Gastroesophageal sphincter (tissue), 4 donors: Measurements from ENCODE around the gene NRG2. TPM values are rescaled to one million over a fixed set of nuclear protein-coding genes. Genes with fewer than 3 reads are reported as not detected.

Source experiments
- ATAC-seq: fragments of 150-250 bp; one replicate; pipeline ENCODE4 v1.9.1; 2016; ENCODE audit warnings: mild to moderate bottlenecking, moderate library complexity
- H3K27ac ChIP-seq, 4 donors: fragments of 200-600 bp; sonication (generic) in 3 of 4; 1 replicate in 3 of 4; 2 replicates in 1 of 4; pipeline ENCODE4 v1.5.1; 2016 to 2019
- H3K27me3 ChIP-seq: fragments of 200-600 bp; sonication (generic); one replicate; pipeline ENCODE4 v1.5.1; 2019
- H3K36me3 ChIP-seq, 2 donors: fragments of 200-600 bp; sonication (generic); one replicate each; pipeline ENCODE4 v1.5.1; 2019; ENCODE audit warnings: control low read depth in 1 of 2
- H3K4me1 ChIP-seq, 3 donors: fragments of 200-600 bp; sonication (generic); 1 replicate in 2 of 3; 2 replicates in 1 of 3; pipeline ENCODE4 v1.5.1; 2016 to 2019; ENCODE audit warnings: control low read depth in 2 of 3
- H3K4me3 ChIP-seq, 2 donors: fragments of 200-600 bp; sonication (generic); one replicate each; pipeline ENCODE4 v1.5.1; 2019; ENCODE audit warnings: mild to moderate bottlenecking in 1 of 2, moderate library complexity in 1 of 2
- H3K9me3 ChIP-seq, 3 donors: fragments of 200-600 bp; sonication (generic); one replicate each; pipeline ENCODE4 v1.5.1; 2017 to 2019; ENCODE audit warnings: control low read depth in 2 of 3
- CTCF ChIP-seq, 4 experiments: fragments of 200-600 bp in 2 of 4; fragments of 450-650 bp in 2 of 4; sonication (generic) in 1 of 4; IDR thresholded peaks; one replicate each; pipeline ENCODE4 v1.5.1; 2017 to 2019; ENCODE audit warnings: antibody characterized with exemption in 4 of 4, mild to moderate bottlenecking in 2 of 4, moderate library complexity in 2 of 4
- EP300 ChIP-seq: sonication (generic); formaldehyde crosslinking; IDR thresholded peaks from one replicate; pipeline ENCODE4 v1.6.1; 2017; ENCODE audit warnings: antibody characterized with exemption, mild to moderate bottlenecking
- POLR2A ChIP-seq, 2 donors: fragments of 450-650 bp; IDR thresholded peaks; one replicate each; pipeline ENCODE4 v1.6.1; 2017; ENCODE audit warnings: antibody characterized with exemption in 2 of 2, mild to moderate bottlenecking in 2 of 2, moderate library complexity in 1 of 2
- POLR2AphosphoS5 ChIP-seq: sonication (generic); formaldehyde crosslinking; IDR thresholded peaks from one replicate; pipeline ENCODE4 v1.6.1; 2017; ENCODE audit warnings: antibody characterized with exemption
- WGBS, 2 donors: methylation state at CpG; one replicate each; pipeline ENCODE4 v1.1.5; 2018; ENCODE audit warnings: low coverage in 1 of 2; 5-methylcytosine and 5-hydroxymethylcytosine counted together
- total RNA-seq, 4 donors: library from RNA; depleted of rRNA; stranded (reverse); fragments of >200 nt; gene quantifications; one replicate each; pipeline ENCODE4 v1.1.0, GENCODE V29; 2016

Gene NRG2
- total RNA-seq, 4 donors from 2014 or later = 3.2 to 7.6 (median 5.1) TPM

DNA sequence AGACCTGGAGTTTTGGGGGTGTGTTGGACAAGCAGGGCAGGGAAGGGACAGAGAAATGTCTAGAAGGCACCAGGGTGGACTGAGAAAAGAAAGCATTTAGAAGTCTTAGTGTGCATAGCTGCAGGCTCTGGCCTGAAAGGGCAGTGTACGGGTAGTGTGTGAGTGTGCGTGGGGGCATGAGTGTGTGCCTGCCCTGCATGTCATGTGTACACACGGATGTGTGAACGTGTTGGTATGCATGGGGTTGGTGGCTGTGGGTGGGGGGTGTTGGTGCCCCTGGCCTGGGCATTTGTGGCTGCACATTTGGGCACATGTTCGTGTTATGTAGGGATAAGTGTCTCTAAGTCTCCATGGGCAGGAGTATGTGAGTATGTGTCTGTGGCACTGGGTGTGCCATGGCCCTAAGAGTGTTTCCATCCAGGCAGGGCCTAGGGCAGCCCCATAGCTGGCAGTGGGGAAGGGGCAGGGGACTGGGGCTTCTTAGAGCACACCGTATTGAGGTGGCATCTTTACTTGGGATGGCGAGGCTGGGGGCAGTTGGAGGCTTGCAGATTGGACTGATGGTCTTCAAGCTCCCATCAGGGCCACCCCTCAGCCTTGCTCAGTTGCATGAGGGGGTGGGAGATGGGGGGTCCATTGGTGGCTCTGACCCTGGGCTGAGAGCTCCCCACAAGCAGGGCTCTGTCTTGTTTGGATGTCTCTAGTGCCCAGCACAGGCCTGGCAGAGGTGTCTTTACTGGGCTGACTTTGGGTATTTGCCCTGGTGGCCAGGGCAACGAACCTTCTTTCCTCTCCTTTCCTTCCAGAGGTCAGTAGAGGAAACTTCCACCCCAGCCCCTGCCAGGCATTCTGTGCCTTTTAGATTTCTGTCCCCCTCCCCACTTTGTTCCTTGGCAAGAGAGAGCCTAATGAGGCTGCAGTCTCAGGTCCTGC lies 232.5 kb downstream of the NRG2 start:
- 85 to 96% methylated on average over 4 of the region's 8 CpGs for WGBS, 2 donors
- H3K4me3 ChIP-seq = no peak overlapping the region
- no peak for ATAC-seq
- H3K36me3 ChIP-seq = no peaks in the 10 kb centered on the region
- peaks cover 10% of the 10 kb centered on the region for H3K27me3 ChIP-seq
- no peaks in the 10 kb centered on the region for H3K9me3 ChIP-seq
- H3K27ac ChIP-seq = no peak overlapping the region
- TF ChIP-seq CTCF (IDR thresholded peaks at IDR 0.05) (no peak), EP300 (no peak), POLR2A (IDR thresholded peaks at IDR 0.05) (no peak), POLR2AphosphoS5 (no peak)
- H3K4me1 ChIP-seq = no peaks in the 10 kb centered on the region

- no peaks in the 10 kb centered on the region for H3K4me1 ChIP-seq
- H3K27ac ChIP-seq = no peak overlapping the region
- 93% methylated on average over 3 of the region's 11 CpGs; no CpG with 5 or more reads in 1 of the 2 donors for WGBS, 2 donors
- H3K27me3 ChIP-seq = peaks cover 10% of the 10 kb centered on the region
- TF ChIP-seq POLR2AphosphoS5 (no peak), POLR2A (IDR thresholded peaks at IDR 0.05) (no peak), CTCF (IDR thresholded peaks at IDR 0.05) (no peak), EP300 (no peak)
- ATAC-seq = no peak
- no peaks in the 10 kb centered on the region for H3K9me3 ChIP-seq
- H3K4me3 ChIP-seq = no peak overlapping the region
- H3K36me3 ChIP-seq = no peaks in the 10 kb centered on the region
Observed at GRCh38 chr5:139809331-139809810, 233.7 kb downstream of the NRG2 start.

DNA sequence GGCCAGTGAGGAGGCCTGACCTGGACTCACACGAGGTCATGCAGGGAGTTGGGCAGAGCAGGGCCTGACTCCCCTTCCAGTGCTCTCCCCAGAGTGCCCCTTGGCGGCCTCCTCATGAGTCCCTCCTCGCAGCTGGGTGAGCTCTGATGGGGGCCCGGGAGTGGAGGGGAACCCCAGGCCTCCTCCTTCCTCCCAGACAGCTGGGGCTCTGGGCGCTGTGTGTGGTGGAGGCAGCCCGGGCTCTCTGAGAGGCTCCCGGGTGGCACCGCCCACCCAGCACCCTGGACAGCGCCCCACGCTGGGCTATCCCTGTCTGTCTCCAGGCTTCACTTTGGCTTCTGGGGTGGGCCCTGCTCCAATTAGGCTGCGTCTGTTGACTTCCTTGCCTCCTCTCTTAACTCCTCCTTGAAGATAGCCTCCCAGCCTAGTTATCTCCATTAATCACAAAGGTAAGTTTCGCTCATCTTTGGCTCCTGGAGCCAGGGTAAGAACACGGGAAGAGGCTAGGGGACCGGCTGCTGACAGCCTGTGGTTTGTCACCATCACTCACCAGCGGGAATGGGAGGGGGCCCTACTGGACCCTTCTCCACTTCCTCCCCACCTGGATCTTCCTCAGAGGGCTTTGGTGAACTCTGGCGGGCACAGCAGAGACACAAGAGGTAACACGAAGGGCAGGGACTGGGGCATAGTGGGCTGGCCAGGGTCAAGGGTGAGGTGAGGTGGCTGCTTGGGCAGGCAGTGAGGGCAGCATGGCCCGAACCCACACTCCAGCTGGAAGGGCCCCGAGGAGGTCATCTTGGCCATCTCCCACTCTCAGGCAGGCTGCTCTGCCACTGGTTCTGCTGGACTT lies 234.4 kb downstream of the NRG2 start:
- Histone ChIP-seq H3K4me1 (no peaks in the 10 kb centered on the region), H3K27ac (no peak overlapping the region), H3K36me3 (no peaks in the 10 kb centered on the region), H3K9me3 (no peaks in the 10 kb centered on the region), H3K4me3 (no peak overlapping the region), H3K27me3 (peaks cover 16% of the 10 kb centered on the region)
- WGBS, 2 donors = 80% methylated on average over 1 of the region's 19 CpGs; no CpG with 5 or more reads in 1 of the 2 donors
- no peak for ATAC-seq
- TF ChIP-seq EP300 (no peak), POLR2AphosphoS5 (no peak), CTCF (IDR thresholded peaks at IDR 0.05) (no peak), POLR2A (IDR thresholded peaks at IDR 0.05) (no peak)

- no peak for ATAC-seq
- WGBS, 2 donors = 96 to 97% methylated on average over 4 to 5 of the region's 6 CpGs
- no peaks in the 10 kb centered on the region for H3K9me3 ChIP-seq
- TF ChIP-seq POLR2AphosphoS5 = no peak
- no peak for TF ChIP-seq CTCF (IDR thresholded peaks at IDR 0.05)
- TF ChIP-seq EP300 = no peak
- TF ChIP-seq POLR2A (IDR thresholded peaks at IDR 0.05) = no peak
- no peak overlapping the region for H3K27ac ChIP-seq
- H3K4me1 ChIP-seq = no peaks in the 10 kb centered on the region
- H3K27me3 ChIP-seq = peaks cover 26% of the 10 kb centered on the region
- no peak overlapping the region for H3K4me3 ChIP-seq
- H3K36me3 ChIP-seq = no peaks in the 10 kb centered on the region
Observed at GRCh38 chr5:139807647-139808030, 235.5 kb downstream of the NRG2 start.
